IMR-90 (cell line): Measurements from ENCODE around the gene PET117. TPM values are rescaled to one million over a fixed set of nuclear protein-coding genes. Genes with fewer than 3 reads are reported as not detected.

Source experiments
- ATAC-seq: fragments of 200-7000 bp; cut with Tn5 transposase; 2 replicates; pipeline ENCODE4 v1.9.1; 2020; ENCODE audit warnings: low read depth, mild to moderate bottlenecking, moderate library complexity
- BruUV-seq: library from RNA; stranded (reverse); fragments of 400-500 nt; replicated peaks from 2 replicates; lab custom pipeline; 2021; lab: Mats Ljungman, UMichigan
- CTCF ChIA-PET: fragments of 300-600 bp; formaldehyde crosslinking; extraction: SDS; loops from one replicate; lab custom pipeline; 2021; ENCODE audit warnings: antibody characterized with exemption; lab: Yijun Ruan, JAX
- POLR2A ChIA-PET: fragments of 300-600 bp; sonication (Branson Sonifier 250); formaldehyde crosslinking; loops from one replicate; lab custom pipeline; 2022; ENCODE audit warnings: antibody characterized with exemption; ENCODE audit not compliant: unreplicated experiment; lab: Charles Lee
- DNase-seq: peaks from one replicate; pipeline ENCODE4 v3.0.0; 2013
- H2AFZ ChIP-seq: replicated peaks from 2 replicates; pipeline ENCODE3; 2013; ENCODE audit warnings: low read length, mild to moderate bottlenecking; ENCODE audit not compliant: poor library complexity
- H2AK5ac ChIP-seq: 2 replicates; pipeline ENCODE4 v1.6.1; 2013; ENCODE audit warnings: low read depth, low read length, inconsistent platforms
- H2AK9ac ChIP-seq: replicated peaks from 2 replicates; pipeline ENCODE3; 2013; ENCODE audit warnings: mild to moderate bottlenecking, low read depth, low read length, moderate library complexity; ENCODE audit not compliant: poor library complexity
- H2BK120ac ChIP-seq: 2 replicates; pipeline ENCODE4 v1.6.1; 2013; ENCODE audit warnings: low read depth, low read length, inconsistent platforms
- H2BK15ac ChIP-seq: 3 replicates; pipeline ENCODE4 v1.6.1; 2013; ENCODE audit warnings: low read depth, low read length, inconsistent platforms
- H2BK20ac ChIP-seq: 2 replicates; pipeline ENCODE4 v1.6.1; 2013; ENCODE audit warnings: low read depth, mild to moderate bottlenecking, inconsistent platforms, low read length, moderate library complexity
- H2BK5ac ChIP-seq: 2 replicates; pipeline ENCODE4 v1.6.1; 2013; ENCODE audit warnings: mild to moderate bottlenecking, low read depth, low read length, inconsistent platforms; ENCODE audit not compliant: poor library complexity, severe bottlenecking
- H3K14ac ChIP-seq: replicated peaks from 2 replicates; pipeline ENCODE4 v1.6.1; 2013; ENCODE audit warnings: low read depth, low read length, inconsistent platforms
- H3K18ac ChIP-seq: 2 replicates; pipeline ENCODE4 v1.6.1; 2013; ENCODE audit warnings: low read depth, low read length, control low read depth
- H3K23ac ChIP-seq: 2 replicates; pipeline ENCODE4 v1.6.1; 2013; ENCODE audit warnings: low read depth, low read length, inconsistent platforms
- H3K27ac ChIP-seq: 2 replicates; pipeline ENCODE4 v1.5.1; 2013; ENCODE audit warnings: mild to moderate bottlenecking, control low read depth, low read length; ENCODE audit not compliant: insufficient read depth
- H3K27me3 ChIP-seq: 2 replicates; pipeline ENCODE4 v1.6.1; 2013; ENCODE audit warnings: low read length; ENCODE audit not compliant: control insufficient read depth, insufficient read depth
- H3K36me3 ChIP-seq: 2 replicates; pipeline ENCODE4 v1.6.1; 2013; ENCODE audit warnings: low read length, mixed read lengths; ENCODE audit not compliant: control insufficient read depth, insufficient read depth
- H3K4ac ChIP-seq: 2 replicates; pipeline ENCODE4 v1.6.1; 2013; ENCODE audit warnings: low read depth, low read length, inconsistent platforms
- H3K4me1 ChIP-seq: 2 replicates; pipeline ENCODE4 v1.6.1; 2013; ENCODE audit warnings: low read length, mixed read lengths; ENCODE audit not compliant: control insufficient read depth, insufficient read depth
- H3K4me2 ChIP-seq: 2 replicates; pipeline ENCODE4 v1.6.1; 2013; ENCODE audit warnings: low read depth, mild to moderate bottlenecking, control low read depth, low read length, moderate library complexity
- H3K4me3 ChIP-seq: 2 replicates; pipeline ENCODE4 v1.5.1; 2013; ENCODE audit warnings: low read depth, mild to moderate bottlenecking, control low read depth, low read length, moderate library complexity; ENCODE audit not compliant: insufficient read depth
- H3K56ac ChIP-seq: 2 replicates; pipeline ENCODE4 v1.6.1; 2013; ENCODE audit warnings: low read length, inconsistent platforms; ENCODE audit not compliant: insufficient read depth; ENCODE audit errors: extremely low read depth
- H3K79me1 ChIP-seq, 2 experiments: 2 replicates each; pipeline ENCODE4 v1.6.1; 2013; ENCODE audit warnings: low read length in 2 of 2, inconsistent platforms in 1 of 2, low read depth in 1 of 2
- H3K9ac ChIP-seq: 2 replicates; pipeline ENCODE4 v1.6.1; 2013; ENCODE audit warnings: low read depth, low read length, control low read depth
- H3K9me1 ChIP-seq: 2 replicates; pipeline ENCODE4 v1.6.1; 2013; ENCODE audit warnings: low read length, inconsistent platforms; ENCODE audit not compliant: insufficient read depth
- H3K9me3 ChIP-seq: 2 replicates; pipeline ENCODE4 v1.6.1; 2013; ENCODE audit warnings: low read length; ENCODE audit not compliant: control insufficient read depth, insufficient read depth
- H4K20me1 ChIP-seq: 2 replicates; pipeline ENCODE4 v1.6.1; 2013; ENCODE audit warnings: low read length, inconsistent platforms; ENCODE audit not compliant: insufficient read depth
- H4K5ac ChIP-seq: 2 replicates; pipeline ENCODE4 v1.6.1; 2013; ENCODE audit warnings: mild to moderate bottlenecking, low read depth, low read length, control low read depth
- H4K8ac ChIP-seq, 2 experiments: 2 replicates each; pipeline ENCODE4 v1.6.1; 2013; ENCODE audit warnings: low read depth in 2 of 2, low read length in 2 of 2, control low read depth in 1 of 2, inconsistent platforms in 1 of 2
- H4K91ac ChIP-seq: 2 replicates; pipeline ENCODE4 v1.6.1; 2013; ENCODE audit warnings: low read depth, low read length, inconsistent platforms; ENCODE audit not compliant: insufficient read depth
- BHLHE40 ChIP-seq: fragments of 150-350 bp; IDR thresholded peaks from 2 replicates; pipeline ENCODE4 v1.6.1; 2016; ENCODE audit warnings: mild to moderate bottlenecking, low read depth, low read length
- CEBPB ChIP-seq: IDR thresholded peaks from 2 replicates; pipeline ENCODE4 v1.6.1; 2012; ENCODE audit warnings: low read depth, low read length, improper control_type of control experiment
- CHD1 ChIP-seq: IDR thresholded peaks from 2 replicates; pipeline ENCODE4 v1.6.1; 2012; ENCODE audit warnings: low read depth, low read length, improper control_type of control experiment
- NFE2L2 ChIP-seq: fragments of 150-350 bp; IDR thresholded peaks from 2 replicates; pipeline ENCODE4 v1.6.1; 2016; ENCODE audit warnings: low read depth, mild to moderate bottlenecking, low read length
- RFX5 ChIP-seq: IDR thresholded peaks from 2 replicates; pipeline ENCODE4 v1.8.0; 2012; ENCODE audit warnings: low read depth, mild to moderate bottlenecking, low read length, moderate library complexity
- whole genome bisulfite sequencing, 2 experiments: methylation state at CpG; one replicate each; pipeline versions ENCODE4 v1.1.5 to v1.1.7; 2013; ENCODE audit warnings: missing lambda C conversion rate in 2 of 2; ENCODE audit not compliant: insufficient read length in 1 of 2; ENCODE audit errors: extremely low coverage in 2 of 2; 5-methylcytosine and 5-hydroxymethylcytosine counted together
- dilution Hi-C: fragments of 300-500 bp; cut with HindIII; formaldehyde crosslinking; loops from one replicate; pipeline ENCODE4 v1.14.3; 2018; ENCODE audit warnings: low sequenced_read_pairs; ENCODE audit not compliant: unreplicated experiment
- in situ Hi-C: fragments of 300-500 bp; cut with MboI; formaldehyde crosslinking; loops from 3 replicates; pipeline ENCODE4 v1.14.3; 2019; ENCODE audit warnings: low sequenced_read_pairs, inconsistent platforms, mixed read lengths
- intact Hi-C: fragments of 100-400 bp; cut with micrococcal nuclease; formaldehyde crosslinking; loops from 2 replicates; pipeline ENCODE4 v1.10.0; 2022
- polyA plus RNA-seq, 3 experiments: library from polyadenylated mRNA; depleted of rRNA; stranded (reverse); fragments of >200 nt; gene quantifications; 2 replicates each; pipeline ENCODE4 v1.2.3, GENCODE V29; 2012; ENCODE audit warnings: low replicate concordance in 1 of 3
- total RNA-seq: library from RNA; depleted of rRNA; stranded (reverse); fragments of >200 nt; gene quantifications from 2 replicates; pipeline ENCODE4 v1.2.3, GENCODE V29; 2012
- TF ChIP-seq, protein P1 (sequence below): fragments of 150-350 bp; IDR thresholded peaks from 2 replicates; pipeline ENCODE4 v1.6.1; 2016; ENCODE audit warnings: low read depth, mild to moderate bottlenecking, low read length, moderate library complexity, borderline replicate concordance

The PET117 gene
- total and polyA plus RNA-seq, 2 of the 4 experiments (the other 2 are of a cell fraction): 3.9 to 8.3 TPM

GRCh38 chr20:18139832-18140231 is 2.2 kb downstream of the PET117 start:
- no TSS peak for BruUV-seq
- Histone ChIP-seq H3K4me2 (no peak overlapping the region; the same call in 1 of the 2 replicates), H3K23ac (peak overlapping the region; percentile 12; the same call in 1 of the 2 replicates), H4K91ac (no peak overlapping the region), H2BK20ac (no peak overlapping the region), H3K18ac (no peak overlapping the region), H3K9me1 (peaks cover 8% of the 10 kb centered on the region), H4K20me1 (peaks cover 3% of the 10 kb centered on the region; the same call in 1 of the 2 replicates), H3K36me3 (peaks cover 8% of the 10 kb centered on the region), H2BK120ac (no peak overlapping the region), H3K4me1 (peaks cover 2% of the 10 kb centered on the region; the same call in 1 of the 2 replicates), H3K9ac (no peak overlapping the region), H2BK5ac (no peak overlapping the region), H4K5ac (no peak overlapping the region), H3K79me1 (peaks cover 20 to 29% of the 10 kb centered on the region in 2 experiments), H4K8ac (no peak overlapping the region; a peak in 1 of 4 replicates), H3K56ac (no peak overlapping the region), H3K9me3 (no peaks in the 10 kb centered on the region), H3K14ac (no peak overlapping the region), H2AK5ac (no peak overlapping the region), H2AK9ac (no peak overlapping the region), H3K4ac (peak overlapping the region; percentile 7; the same call in 1 of the 2 replicates), H3K27ac (no peak overlapping the region), H2AFZ (no peak overlapping the region), H3K4me3 (no peak overlapping the region), H2BK15ac (no peak overlapping the region), H3K27me3 (no peaks in the 10 kb centered on the region)
- 80% methylated on average over 1 of the region's 2 CpGs; no CpG with 5 or more reads in 1 of the 2 experiments for WGBS, 2 experiments
- no peak for TF ChIP-seq RFX5
- no peak for TF ChIP-seq CEBPB
- TF ChIP-seq, protein P1, sequence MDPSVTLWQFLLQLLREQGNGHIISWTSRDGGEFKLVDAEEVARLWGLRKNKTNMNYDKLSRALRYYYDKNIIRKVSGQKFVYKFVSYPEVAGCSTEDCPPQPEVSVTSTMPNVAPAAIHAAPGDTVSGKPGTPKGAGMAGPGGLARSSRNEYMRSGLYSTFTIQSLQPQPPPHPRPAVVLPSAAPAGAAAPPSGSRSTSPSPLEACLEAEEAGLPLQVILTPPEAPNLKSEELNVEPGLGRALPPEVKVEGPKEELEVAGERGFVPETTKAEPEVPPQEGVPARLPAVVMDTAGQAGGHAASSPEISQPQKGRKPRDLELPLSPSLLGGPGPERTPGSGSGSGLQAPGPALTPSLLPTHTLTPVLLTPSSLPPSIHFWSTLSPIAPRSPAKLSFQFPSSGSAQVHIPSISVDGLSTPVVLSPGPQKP: no peak
- no peak for TF ChIP-seq CHD1
- TF ChIP-seq NFE2L2: no peak
- no peak for TF ChIP-seq BHLHE40
- DNase-seq (no peak), ATAC-seq (no peak)
- intact Hi-C loops (loop anchor here (5.0 kb wide), 1 partner anchor 137 kb away; no protein-coding TSS in a partner anchor), in situ Hi-C loops (loop anchor here (25.0 kb wide), 1 partner anchor 503 kb away; no protein-coding TSS in a partner anchor), dilution Hi-C loops (no loop called here)
- ChIA-PET POLR2A (no interaction called here), CTCF (no interaction called here)
